ENCODE results near the gene GALNT2.

Gene GALNT2

GRCh38 chr1:230172016-230172537, 105.0 kb downstream of the GALNT2 start:
- Histone ChIP-seq H3K4me3 (ENCODE audit: low read depth, low read length) (no peak overlapping the region), H3K9me3 (ENCODE audit: control insufficient read depth, insufficient read depth, low read depth, low read length) (peaks cover 3% of the 10 kb centered on the region; the same call in 1 of the 2 replicates), H3K4me1 (ENCODE audit: control insufficient read depth, insufficient read depth, low read length) (peaks cover 33% of the 10 kb centered on the region), H3K27ac (ENCODE audit: low read depth, low read length) (no peak overlapping the region), H3K9ac (ENCODE audit: low read length) (no peak overlapping the region), H3K27me3 (ENCODE audit: control insufficient read depth, insufficient read depth, low read length) (no peaks in the 10 kb centered on the region), H3K36me3 (ENCODE audit: control insufficient read depth, insufficient read depth, low read length) (no peaks in the 10 kb centered on the region)

GRCh38 chr1:230173187-230173975, 106.3 kb downstream of the GALNT2 start:
- no peaks in the 10 kb centered on the region for H3K36me3 ChIP-seq (ENCODE audit: control insufficient read depth, insufficient read depth, low read length)
- H3K4me3 ChIP-seq (ENCODE audit: low read depth, low read length), result no peak overlapping the region
- no peaks in the 10 kb centered on the region for H3K27me3 ChIP-seq (ENCODE audit: control insufficient read depth, insufficient read depth, low read length)
- no peaks in the 10 kb centered on the region for H3K9me3 ChIP-seq (ENCODE audit: control insufficient read depth, insufficient read depth, low read depth, low read length)
- H3K27ac ChIP-seq (ENCODE audit: low read depth, low read length), result no peak overlapping the region
- H3K9ac ChIP-seq (ENCODE audit: low read length), result no peak overlapping the region
- H3K4me1 ChIP-seq (ENCODE audit: control insufficient read depth, insufficient read depth, low read length), result peaks cover 33% of the 10 kb centered on the region

GRCh38 chr1:230174041-230174440, 107.0 kb downstream of the GALNT2 start:
- H3K4me3 ChIP-seq (ENCODE audit: low read depth, low read length), result no peak overlapping the region
- H3K4me1 ChIP-seq (ENCODE audit: control insufficient read depth, insufficient read depth, low read length), result peaks cover 33% of the 10 kb centered on the region
- no peak overlapping the region for H3K9ac ChIP-seq (ENCODE audit: low read length)
- no peaks in the 10 kb centered on the region for H3K27me3 ChIP-seq (ENCODE audit: control insufficient read depth, insufficient read depth, low read length)
- no peak overlapping the region for H3K27ac ChIP-seq (ENCODE audit: low read depth, low read length)
- no peaks in the 10 kb centered on the region for H3K9me3 ChIP-seq (ENCODE audit: control insufficient read depth, insufficient read depth, low read depth, low read length)
- H3K36me3 ChIP-seq (ENCODE audit: control insufficient read depth, insufficient read depth, low read length), result peaks cover 4% of the 10 kb centered on the region

GRCh38 chr1:230174471-230175162, 107.6 kb downstream of the GALNT2 start:
- Histone ChIP-seq H3K36me3 (ENCODE audit: control insufficient read depth, insufficient read depth, low read length) (peaks cover 4% of the 10 kb centered on the region), H3K4me1 (ENCODE audit: control insufficient read depth, insufficient read depth, low read length) (peaks cover 33% of the 10 kb centered on the region), H3K9ac (ENCODE audit: low read length) (no peak overlapping the region), H3K27ac (ENCODE audit: low read depth, low read length) (no peak overlapping the region), H3K27me3 (ENCODE audit: control insufficient read depth, insufficient read depth, low read length) (no peaks in the 10 kb centered on the region), H3K4me3 (ENCODE audit: low read depth, low read length) (no peak overlapping the region), H3K9me3 (ENCODE audit: control insufficient read depth, insufficient read depth, low read depth, low read length) (no peaks in the 10 kb centered on the region)

- Histone ChIP-seq H3K4me1 (ENCODE audit: control insufficient read depth, insufficient read depth, low read length) (peaks cover 30% of the 10 kb centered on the region), H3K36me3 (ENCODE audit: control insufficient read depth, insufficient read depth, low read length) (peaks cover 4% of the 10 kb centered on the region), H3K27ac (ENCODE audit: low read depth, low read length) (no peak overlapping the region), H3K9me3 (ENCODE audit: control insufficient read depth, insufficient read depth, low read depth, low read length) (no peaks in the 10 kb centered on the region), H3K4me3 (ENCODE audit: low read depth, low read length) (no peak overlapping the region), H3K9ac (ENCODE audit: low read length) (no peak overlapping the region), H3K27me3 (ENCODE audit: control insufficient read depth, insufficient read depth, low read length) (no peaks in the 10 kb centered on the region)
Observed at GRCh38 chr1:230175163-230175747, 108.2 kb downstream of the GALNT2 start.

GRCh38 chr1:230175839-230176238, 108.8 kb downstream of the GALNT2 start:
- H3K9me3 ChIP-seq (ENCODE audit: control insufficient read depth, insufficient read depth, low read depth, low read length), result no peaks in the 10 kb centered on the region
- no peak overlapping the region for H3K9ac ChIP-seq (ENCODE audit: low read length)
- H3K27ac ChIP-seq (ENCODE audit: low read depth, low read length), result no peak overlapping the region
- H3K36me3 ChIP-seq (ENCODE audit: control insufficient read depth, insufficient read depth, low read length), result peaks cover 4% of the 10 kb centered on the region
- H3K4me1 ChIP-seq (ENCODE audit: control insufficient read depth, insufficient read depth, low read length), result peaks cover 24% of the 10 kb centered on the region
- H3K4me3 ChIP-seq (ENCODE audit: low read depth, low read length), result no peak overlapping the region
- H3K27me3 ChIP-seq (ENCODE audit: control insufficient read depth, insufficient read depth, low read length), result no peaks in the 10 kb centered on the region

- Histone ChIP-seq H3K27me3 (ENCODE audit: control insufficient read depth, insufficient read depth, low read length) (no peaks in the 10 kb centered on the region), H3K4me1 (ENCODE audit: control insufficient read depth, insufficient read depth, low read length) (peaks cover 22% of the 10 kb centered on the region), H3K27ac (ENCODE audit: low read depth, low read length) (no peak overlapping the region), H3K4me3 (ENCODE audit: low read depth, low read length) (no peak overlapping the region), H3K9me3 (ENCODE audit: control insufficient read depth, insufficient read depth, low read depth, low read length) (no peaks in the 10 kb centered on the region), H3K9ac (ENCODE audit: low read length) (no peak overlapping the region), H3K36me3 (ENCODE audit: control insufficient read depth, insufficient read depth, low read length) (peaks cover 4% of the 10 kb centered on the region)
Observed at GRCh38 chr1:230176326-230176725, 109.3 kb downstream of the GALNT2 start.

- Histone ChIP-seq H3K36me3 (ENCODE audit: control insufficient read depth, insufficient read depth, low read length) (peaks cover 4% of the 10 kb centered on the region), H3K9me3 (ENCODE audit: control insufficient read depth, insufficient read depth, low read depth, low read length) (no peaks in the 10 kb centered on the region), H3K4me1 (ENCODE audit: control insufficient read depth, insufficient read depth, low read length) (peaks cover 22% of the 10 kb centered on the region), H3K4me3 (ENCODE audit: low read depth, low read length) (no peak overlapping the region), H3K27ac (ENCODE audit: low read depth, low read length) (no peak overlapping the region), H3K27me3 (ENCODE audit: control insufficient read depth, insufficient read depth, low read length) (no peaks in the 10 kb centered on the region), H3K9ac (ENCODE audit: low read length) (no peak overlapping the region)
Observed at GRCh38 chr1:230176871-230177411, 109.9 kb downstream of the GALNT2 start.

GRCh38 chr1:230179249-230179648, 112.2 kb downstream of the GALNT2 start:
- no peak overlapping the region for H3K27ac ChIP-seq (ENCODE audit: low read depth, low read length)
- H3K4me3 ChIP-seq (ENCODE audit: low read depth, low read length), result no peak overlapping the region
- no peaks in the 10 kb centered on the region for H3K9me3 ChIP-seq (ENCODE audit: control insufficient read depth, insufficient read depth, low read depth, low read length)
- no peaks in the 10 kb centered on the region for H3K27me3 ChIP-seq (ENCODE audit: control insufficient read depth, insufficient read depth, low read length)
- peaks cover 22% of the 10 kb centered on the region for H3K4me1 ChIP-seq (ENCODE audit: control insufficient read depth, insufficient read depth, low read length)
- H3K36me3 ChIP-seq (ENCODE audit: control insufficient read depth, insufficient read depth, low read length), result peaks cover 4% of the 10 kb centered on the region
- no peak overlapping the region for H3K9ac ChIP-seq (ENCODE audit: low read length)

- Histone ChIP-seq H3K9ac (ENCODE audit: low read length) (peak overlapping the region; percentile 47), H3K4me1 (ENCODE audit: control insufficient read depth, insufficient read depth, low read length) (peaks cover 32% of the 10 kb centered on the region), H3K27ac (ENCODE audit: low read depth, low read length) (peak overlapping the region; percentile 84), H3K4me3 (ENCODE audit: low read depth, low read length) (peak overlapping the region; percentile 29; the same call in 1 of the 2 replicates), H3K36me3 (ENCODE audit: control insufficient read depth, insufficient read depth, low read length) (peaks cover 3% of the 10 kb centered on the region; the same call in 1 of the 2 replicates), H3K27me3 (ENCODE audit: control insufficient read depth, insufficient read depth, low read length) (no peaks in the 10 kb centered on the region), H3K9me3 (ENCODE audit: control insufficient read depth, insufficient read depth, low read depth, low read length) (peaks cover 3% of the 10 kb centered on the region; the same call in 1 of the 2 replicates)
Observed at GRCh38 chr1:230185076-230186001, 118.3 kb downstream of the GALNT2 start.
